ENCODE data around the gene CCL11.

CCL11 gene

DNA sequence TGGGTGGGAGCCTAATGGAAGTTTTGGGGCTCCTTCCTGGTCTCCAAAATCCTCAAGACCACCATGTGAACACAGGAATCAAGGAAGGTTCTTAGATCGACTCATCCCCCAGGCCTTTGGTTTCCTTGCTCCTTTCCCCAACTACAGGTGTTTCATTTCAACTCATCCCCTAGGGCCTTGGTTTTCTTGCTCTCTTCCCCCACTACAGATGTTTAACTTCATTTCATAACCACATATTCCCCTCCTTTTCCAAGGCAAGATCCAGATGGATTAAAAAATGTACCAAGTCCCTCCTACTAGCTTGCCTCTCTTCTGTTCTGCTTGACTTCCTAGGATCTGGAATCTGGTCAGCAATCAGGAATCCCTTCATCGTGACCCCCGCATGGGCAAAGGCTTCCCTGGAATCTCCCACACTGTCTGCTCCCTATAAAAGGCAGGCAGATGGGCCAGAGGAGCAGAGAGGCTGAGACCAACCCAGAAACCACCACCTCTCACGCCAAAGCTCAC is at the start of gene CCL11:
Gene CCL11, plus strand, starts transcription at position 457 of the 507 bp plus-strand sequence. CDS start 67 bp downstream, outside the sequence.
- Histone ChIP-seq H3K4me1 (ENCODE audit: control insufficient read depth, insufficient read depth, low read length) (no peaks in the 10 kb centered on the region), H3K36me3 (ENCODE audit: control insufficient read depth, insufficient read depth, low read length) (no peaks in the 10 kb centered on the region), H3K4me3 (ENCODE audit: low read length) (no peak within 1 kb of the TSS), H3K27me3 (ENCODE audit: control insufficient read depth, insufficient read depth, low read length) (no peaks in the 10 kb centered on the region), H3K27ac (ENCODE audit: low read depth, low read length) (peak within 1 kb of the TSS; percentile 53), H3K9ac (ENCODE audit: low read length) (no peak within 1 kb of the TSS)

DNA sequence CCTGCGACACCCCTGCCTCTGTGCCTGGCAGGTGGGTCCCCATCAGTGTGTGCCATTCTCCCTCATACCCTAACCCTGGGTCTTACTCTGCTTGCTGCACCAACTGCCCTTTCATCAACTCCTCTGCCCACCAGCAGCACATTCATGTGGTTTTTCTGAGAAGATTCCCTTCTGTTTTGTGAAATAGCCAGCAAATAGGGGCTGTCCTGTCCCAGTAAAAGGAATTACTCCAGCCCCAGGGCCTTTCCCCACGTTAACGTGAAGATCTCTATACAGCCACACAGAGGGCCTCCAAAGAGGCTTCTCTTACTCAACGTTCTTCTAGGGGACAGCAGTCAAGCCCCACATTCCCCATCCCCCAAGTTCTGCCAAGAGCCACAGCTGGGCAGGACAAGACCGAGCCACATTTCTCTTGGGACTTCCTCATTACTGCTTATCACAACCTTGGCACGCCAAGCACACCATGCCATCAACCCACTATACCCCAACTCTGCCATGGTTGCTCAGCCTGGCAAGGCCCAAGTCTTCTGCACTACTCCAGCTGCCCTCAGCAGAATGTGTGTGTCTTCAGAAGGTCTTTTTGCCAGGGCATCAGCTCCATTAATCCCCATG is 49.2 kb upstream of the CCL11 start:
- Histone ChIP-seq H3K4me1 (ENCODE audit: control insufficient read depth, insufficient read depth, low read length) (peaks cover 23% of the 10 kb centered on the region), H3K27ac (ENCODE audit: low read depth, low read length) (peak overlapping the region; percentile 70), H3K9ac (ENCODE audit: low read length) (no peak overlapping the region), H3K27me3 (ENCODE audit: control insufficient read depth, insufficient read depth, low read length) (no peaks in the 10 kb centered on the region), H3K4me3 (ENCODE audit: low read length) (no peak overlapping the region), H3K36me3 (ENCODE audit: control insufficient read depth, insufficient read depth, low read length) (no peaks in the 10 kb centered on the region)

DNA sequence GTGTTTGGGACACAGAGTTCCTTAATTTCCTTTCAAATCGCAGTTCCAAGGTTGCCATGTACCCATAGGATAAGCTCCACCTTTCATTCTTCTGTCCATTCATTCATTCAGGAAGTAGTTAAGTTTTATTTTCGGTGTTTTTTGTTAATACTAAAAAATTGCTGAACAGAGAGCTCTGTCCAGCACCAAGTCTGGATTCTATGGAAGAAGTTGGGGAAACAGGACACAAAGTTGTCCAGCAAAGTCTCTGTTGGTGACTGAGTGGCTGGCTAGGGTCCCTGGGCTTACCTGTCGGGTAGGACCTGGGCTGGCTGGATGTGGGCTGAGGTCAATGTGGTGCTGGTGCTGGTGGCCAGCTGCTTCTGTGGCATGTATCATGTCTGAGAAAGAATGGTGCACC is 48.1 kb upstream of the CCL11 start:
- Histone ChIP-seq H3K4me3 (ENCODE audit: low read length) (no peak overlapping the region), H3K4me1 (ENCODE audit: control insufficient read depth, insufficient read depth, low read length) (peaks cover 23% of the 10 kb centered on the region), H3K9ac (ENCODE audit: low read length) (no peak overlapping the region), H3K36me3 (ENCODE audit: control insufficient read depth, insufficient read depth, low read length) (no peaks in the 10 kb centered on the region), H3K27me3 (ENCODE audit: control insufficient read depth, insufficient read depth, low read length) (no peaks in the 10 kb centered on the region), H3K27ac (ENCODE audit: low read depth, low read length) (no peak overlapping the region)

DNA sequence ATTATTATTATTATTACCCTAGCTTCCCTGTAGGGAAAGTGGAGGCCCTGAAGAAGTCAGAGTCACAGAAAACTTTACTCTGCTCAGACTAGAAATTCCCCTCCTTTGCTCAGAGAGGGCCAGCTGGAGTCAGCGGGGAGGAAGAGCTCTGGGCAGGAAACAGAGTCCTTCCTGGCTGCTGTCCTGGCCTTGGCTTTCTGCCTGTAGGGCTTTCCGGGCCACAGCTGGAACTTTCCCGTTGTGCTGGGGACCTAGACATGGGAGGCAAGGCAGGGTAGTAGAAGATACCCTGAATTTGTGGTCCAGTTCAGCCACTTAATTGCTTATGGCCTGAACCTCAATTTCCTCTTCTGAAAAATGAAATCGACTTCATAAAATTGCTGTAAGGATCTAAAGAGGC is 44.5 kb upstream of the CCL11 start:
- Histone ChIP-seq H3K27me3 (ENCODE audit: control insufficient read depth, insufficient read depth, low read length) (no peaks in the 10 kb centered on the region), H3K27ac (ENCODE audit: low read depth, low read length) (peak overlapping the region; percentile 3), H3K4me1 (ENCODE audit: control insufficient read depth, insufficient read depth, low read length) (peaks cover 2% of the 10 kb centered on the region), H3K36me3 (ENCODE audit: control insufficient read depth, insufficient read depth, low read length) (no peaks in the 10 kb centered on the region), H3K4me3 (ENCODE audit: low read length) (no peak overlapping the region), H3K9ac (ENCODE audit: low read length) (no peak overlapping the region)

DNA sequence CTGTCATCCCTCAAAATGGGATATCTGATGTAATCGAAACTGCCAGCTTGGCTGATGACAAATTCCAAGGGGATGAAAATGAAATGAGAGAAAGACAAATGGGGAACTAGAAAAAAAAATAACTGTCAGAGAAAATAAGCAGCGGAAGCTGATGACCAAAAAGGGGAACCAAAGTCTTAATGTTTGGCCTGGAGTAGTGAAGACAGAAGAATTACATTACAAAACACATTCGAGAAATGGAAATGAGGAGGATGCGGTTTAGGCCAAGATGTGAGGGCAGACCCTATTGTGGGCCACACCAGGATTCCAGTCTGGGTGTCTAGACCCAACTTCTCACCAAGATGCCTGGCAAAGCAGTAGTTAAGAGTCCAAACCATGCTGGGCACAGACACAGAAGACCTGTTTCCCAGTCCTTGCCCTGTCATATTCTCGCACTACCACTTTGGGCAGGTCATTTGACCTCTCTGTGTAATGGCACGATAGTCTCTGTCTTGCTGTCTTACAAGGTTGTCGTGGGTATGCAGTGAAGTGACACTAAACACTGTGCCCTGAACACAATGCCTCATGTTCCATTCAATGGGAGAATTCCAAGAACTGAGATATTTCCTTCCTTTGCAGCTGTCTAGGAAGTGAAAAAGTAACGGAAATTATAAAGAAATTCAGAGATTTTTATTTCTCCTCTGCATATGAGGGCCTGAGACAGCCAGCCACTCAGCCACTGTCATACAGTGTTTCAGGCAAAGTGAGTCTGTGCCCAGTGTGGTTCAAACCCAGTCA is 42.8 kb upstream of the CCL11 start:
- peak overlapping the region; percentile 21 for H3K27ac ChIP-seq (ENCODE audit: low read depth, low read length)
- no peak overlapping the region for H3K9ac ChIP-seq (ENCODE audit: low read length)
- peaks cover 2% of the 10 kb centered on the region for H3K4me1 ChIP-seq (ENCODE audit: control insufficient read depth, insufficient read depth, low read length)
- no peak overlapping the region for H3K4me3 ChIP-seq (ENCODE audit: low read length)
- H3K27me3 ChIP-seq (ENCODE audit: control insufficient read depth, insufficient read depth, low read length), result no peaks in the 10 kb centered on the region
- H3K36me3 ChIP-seq (ENCODE audit: control insufficient read depth, insufficient read depth, low read length), result no peaks in the 10 kb centered on the region

DNA sequence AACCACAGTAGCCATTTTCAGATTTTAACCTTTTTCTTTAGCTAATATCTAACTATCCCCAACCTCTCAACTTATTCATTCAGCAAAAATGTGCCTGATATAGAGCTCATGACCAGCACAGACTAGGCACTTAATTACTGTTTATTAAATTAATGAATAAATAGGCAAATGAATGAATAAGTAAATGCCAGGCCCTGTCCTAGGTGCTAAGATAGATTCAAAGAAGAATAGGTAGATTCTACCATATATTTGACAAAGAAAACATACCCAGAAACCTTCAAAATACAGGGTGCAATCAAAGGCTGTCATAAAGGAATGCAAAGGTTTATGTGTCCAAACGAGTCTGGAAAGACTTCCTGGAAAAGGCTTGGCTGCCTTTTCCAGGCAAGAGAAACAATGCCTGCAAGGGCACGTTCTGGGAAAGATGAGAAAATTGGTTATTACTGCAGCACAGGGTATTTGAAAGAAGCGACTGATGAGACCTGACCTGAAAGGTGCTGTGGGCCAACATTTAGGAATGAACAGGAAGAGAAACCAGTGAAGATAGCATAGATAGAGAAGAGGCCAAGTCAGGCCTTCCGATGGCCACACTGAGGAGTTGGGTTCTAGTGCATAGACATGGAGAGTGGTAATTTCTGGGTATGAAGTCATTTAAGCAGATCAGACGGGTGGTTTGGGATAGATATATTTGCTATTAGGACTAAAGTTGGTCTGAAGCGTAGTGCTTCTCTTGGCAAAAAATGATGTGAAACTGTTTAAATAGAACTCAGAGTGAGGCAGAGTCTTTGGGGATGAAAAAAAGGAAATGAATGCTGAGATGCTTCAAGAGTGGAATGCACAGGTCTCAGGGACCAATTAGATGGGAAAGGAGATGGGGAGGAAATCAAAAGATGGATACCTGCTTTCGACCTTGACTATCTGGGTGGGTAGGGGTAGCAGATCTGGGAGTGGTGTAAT is 41.9 kb upstream of the CCL11 start:
- H3K4me3 ChIP-seq (ENCODE audit: low read length), result no peak overlapping the region
- no peaks in the 10 kb centered on the region for H3K36me3 ChIP-seq (ENCODE audit: control insufficient read depth, insufficient read depth, low read length)
- H3K27ac ChIP-seq (ENCODE audit: low read depth, low read length), result no peak overlapping the region
- H3K27me3 ChIP-seq (ENCODE audit: control insufficient read depth, insufficient read depth, low read length), result no peaks in the 10 kb centered on the region
- H3K9ac ChIP-seq (ENCODE audit: low read length), result no peak overlapping the region
- H3K4me1 ChIP-seq (ENCODE audit: control insufficient read depth, insufficient read depth, low read length), result peaks cover 10% of the 10 kb centered on the region

DNA sequence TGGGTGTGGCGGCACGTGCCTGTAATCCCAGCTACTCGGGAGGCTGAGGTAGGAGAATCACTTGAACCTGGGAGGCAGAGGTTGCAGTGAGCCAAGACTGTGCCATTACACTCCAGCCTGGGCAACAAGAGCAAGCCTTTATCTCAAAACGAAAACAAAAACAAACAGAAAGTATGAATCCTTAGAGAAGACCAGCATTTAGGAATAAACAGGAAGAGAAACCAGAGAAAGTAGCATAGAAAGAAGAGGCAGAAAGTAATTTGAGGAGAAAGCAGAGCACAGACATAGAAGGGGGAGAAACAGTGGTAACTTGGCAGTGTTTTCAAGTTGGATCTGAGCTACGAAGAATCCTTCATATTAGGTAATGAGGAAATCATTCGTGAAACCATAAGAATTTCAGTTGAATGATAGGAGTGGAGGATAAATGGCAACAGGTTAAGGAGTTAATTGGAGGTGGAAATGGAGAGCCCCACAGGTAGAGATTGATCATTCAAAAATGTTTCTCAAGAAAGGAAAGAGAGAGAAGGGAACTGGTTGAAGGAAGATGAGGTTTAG is 40.1 kb upstream of the CCL11 start:
- Histone ChIP-seq H3K4me1 (ENCODE audit: control insufficient read depth, insufficient read depth, low read length) (peaks cover 22% of the 10 kb centered on the region), H3K9ac (ENCODE audit: low read length) (no peak overlapping the region), H3K27ac (ENCODE audit: low read depth, low read length) (no peak overlapping the region), H3K27me3 (ENCODE audit: control insufficient read depth, insufficient read depth, low read length) (no peaks in the 10 kb centered on the region), H3K36me3 (ENCODE audit: control insufficient read depth, insufficient read depth, low read length) (no peaks in the 10 kb centered on the region), H3K4me3 (ENCODE audit: low read length) (no peak overlapping the region)

DNA sequence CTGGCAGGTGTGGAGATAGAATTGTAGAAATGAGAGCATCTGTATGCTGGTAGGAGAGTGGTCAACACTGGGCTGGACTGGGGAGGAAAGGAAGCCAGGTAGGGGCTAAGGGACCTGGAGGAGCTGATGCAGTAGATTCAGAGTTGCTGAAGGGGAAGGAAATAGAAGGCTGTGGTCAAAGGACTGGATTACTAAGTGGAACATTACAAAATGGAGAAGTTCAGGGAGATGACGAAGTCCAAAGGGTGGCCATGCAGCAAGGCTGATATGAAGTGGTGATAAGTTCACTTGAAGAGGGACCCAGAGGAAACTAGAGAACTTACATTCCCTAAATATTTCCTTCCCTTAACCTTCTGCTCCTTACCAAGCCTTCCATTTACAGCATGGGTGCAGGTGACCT is 39.1 kb upstream of the CCL11 start:
- Histone ChIP-seq H3K27me3 (ENCODE audit: control insufficient read depth, insufficient read depth, low read length) (no peaks in the 10 kb centered on the region), H3K4me1 (ENCODE audit: control insufficient read depth, insufficient read depth, low read length) (peaks cover 28% of the 10 kb centered on the region), H3K27ac (ENCODE audit: low read depth, low read length) (no peak overlapping the region), H3K4me3 (ENCODE audit: low read length) (no peak overlapping the region), H3K36me3 (ENCODE audit: control insufficient read depth, insufficient read depth, low read length) (no peaks in the 10 kb centered on the region), H3K9ac (ENCODE audit: low read length) (no peak overlapping the region)

DNA sequence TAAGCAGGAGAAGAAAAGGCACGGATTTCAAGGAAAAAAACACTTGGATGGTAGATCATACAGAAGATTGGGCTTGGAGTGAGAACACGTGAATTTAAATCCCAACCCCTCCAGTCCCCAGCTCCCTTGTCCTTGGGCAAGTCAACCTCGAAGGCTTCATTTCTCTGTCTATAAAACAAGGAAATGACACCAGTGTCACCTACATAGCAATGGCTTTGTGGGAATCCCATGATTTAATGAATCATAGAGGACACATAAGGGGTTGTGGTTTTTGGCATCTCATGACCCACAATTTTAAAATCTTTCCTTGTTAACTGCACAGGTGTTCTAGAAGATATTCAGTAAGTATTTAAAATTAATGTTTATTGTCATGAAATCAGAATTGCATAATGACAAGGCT is 38.7 kb upstream of the CCL11 start:
- H3K27me3 ChIP-seq (ENCODE audit: control insufficient read depth, insufficient read depth, low read length), result no peaks in the 10 kb centered on the region
- no peaks in the 10 kb centered on the region for H3K36me3 ChIP-seq (ENCODE audit: control insufficient read depth, insufficient read depth, low read length)
- peaks cover 32% of the 10 kb centered on the region for H3K4me1 ChIP-seq (ENCODE audit: control insufficient read depth, insufficient read depth, low read length)
- no peak overlapping the region for H3K27ac ChIP-seq (ENCODE audit: low read depth, low read length)
- H3K4me3 ChIP-seq (ENCODE audit: low read length), result no peak overlapping the region
- no peak overlapping the region for H3K9ac ChIP-seq (ENCODE audit: low read length)

DNA sequence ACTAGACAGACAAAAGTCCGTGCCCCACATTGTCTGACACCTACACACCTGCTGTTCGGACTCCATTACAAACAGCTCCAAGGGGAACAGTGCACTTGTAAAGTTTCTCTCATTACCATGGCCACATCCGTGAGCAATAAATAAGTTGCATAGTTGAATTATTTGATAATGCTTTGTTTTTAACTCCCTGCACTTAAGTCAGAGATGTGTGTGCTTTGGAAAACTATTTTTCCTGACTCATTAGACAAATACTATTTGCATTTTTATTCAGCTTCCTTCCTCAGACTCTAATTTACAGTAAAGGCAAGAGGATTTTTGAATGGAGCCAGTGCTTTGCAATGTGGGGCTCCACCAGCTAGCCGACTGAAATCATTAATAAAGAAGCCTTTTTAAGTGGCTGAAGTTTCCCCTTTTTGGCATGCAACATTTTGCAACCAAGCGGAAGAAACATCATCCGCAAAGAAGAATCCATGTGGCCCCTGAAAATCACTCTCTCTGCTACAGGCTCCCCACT is 37.0 kb upstream of the CCL11 start:
- Histone ChIP-seq H3K4me1 (ENCODE audit: control insufficient read depth, insufficient read depth, low read length) (peaks cover 48% of the 10 kb centered on the region), H3K9ac (ENCODE audit: low read length) (no peak overlapping the region), H3K27ac (ENCODE audit: low read depth, low read length) (peak overlapping the region; percentile 70), H3K27me3 (ENCODE audit: control insufficient read depth, insufficient read depth, low read length) (no peaks in the 10 kb centered on the region), H3K4me3 (ENCODE audit: low read length) (no peak overlapping the region), H3K36me3 (ENCODE audit: control insufficient read depth, insufficient read depth, low read length) (no peaks in the 10 kb centered on the region)

DNA sequence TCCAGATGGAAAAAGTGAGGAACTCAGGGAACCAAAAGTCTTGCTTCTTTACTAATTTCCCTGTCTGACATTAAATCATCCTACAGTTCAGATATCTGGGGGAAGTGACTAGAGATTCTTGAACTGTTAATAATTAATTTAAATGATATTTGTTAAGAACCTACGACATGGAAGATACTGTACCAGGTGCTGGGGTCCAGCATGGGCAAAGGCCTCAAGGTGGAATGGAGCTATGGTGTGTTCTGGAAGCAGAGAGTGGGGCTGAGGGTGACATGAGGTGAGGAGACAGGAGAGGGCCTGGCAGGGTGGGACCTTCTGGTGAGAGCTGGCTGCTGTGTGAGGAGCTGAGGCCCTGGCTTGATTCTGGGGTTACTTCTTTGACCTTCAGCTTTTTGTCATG is 36.5 kb upstream of the CCL11 start:
- no peak overlapping the region for H3K9ac ChIP-seq (ENCODE audit: low read length)

DNA sequence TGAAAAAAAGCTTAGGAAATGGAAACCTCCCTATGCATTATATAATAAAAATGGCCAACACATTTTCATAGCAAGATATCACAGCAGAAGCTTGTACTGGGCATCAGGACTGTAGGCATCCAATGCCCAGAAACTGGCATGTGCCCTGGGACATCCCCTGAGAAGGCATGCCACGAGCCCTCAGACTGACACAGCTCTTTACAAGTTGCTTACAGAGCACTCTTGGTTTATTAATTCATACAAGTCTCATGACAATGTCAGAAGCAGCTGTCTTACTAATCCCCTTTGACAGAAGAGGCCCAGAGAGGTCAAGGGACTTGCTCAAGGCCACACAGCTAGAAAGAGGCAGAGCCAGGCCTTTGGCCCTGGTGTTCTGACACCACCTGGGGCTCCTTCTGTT is 36.1 kb upstream of the CCL11 start:
- H3K4me3 ChIP-seq (ENCODE audit: low read length), result no peak overlapping the region
- H3K27ac ChIP-seq (ENCODE audit: low read depth, low read length), result peak overlapping the region; percentile 70
- H3K36me3 ChIP-seq (ENCODE audit: control insufficient read depth, insufficient read depth, low read length), result no peaks in the 10 kb centered on the region
- no peak overlapping the region for H3K9ac ChIP-seq (ENCODE audit: low read length)
- H3K27me3 ChIP-seq (ENCODE audit: control insufficient read depth, insufficient read depth, low read length), result no peaks in the 10 kb centered on the region
- peaks cover 57% of the 10 kb centered on the region for H3K4me1 ChIP-seq (ENCODE audit: control insufficient read depth, insufficient read depth, low read length)

More for the DNA sequence above, 36.5 kb upstream of the CCL11 start:
- Histone ChIP-seq H3K27me3 (ENCODE audit: control insufficient read depth, insufficient read depth, low read length) (no peaks in the 10 kb centered on the region), H3K36me3 (ENCODE audit: control insufficient read depth, insufficient read depth, low read length) (no peaks in the 10 kb centered on the region), H3K27ac (ENCODE audit: low read depth, low read length) (peak overlapping the region; percentile 70), H3K4me1 (ENCODE audit: control insufficient read depth, insufficient read depth, low read length) (peaks cover 53% of the 10 kb centered on the region), H3K4me3 (ENCODE audit: low read length) (no peak overlapping the region)
